Measurements from ENCODE around the gene ERC2. TPM values are rescaled to one million over a fixed set of nuclear protein-coding genes. Genes with fewer than 3 reads are reported as not detected.

Gene ERC2
- total RNA-seq, 4 donors from 2014 or later: 5.3 to 8.8 (median 7.8) TPM

DNA sequence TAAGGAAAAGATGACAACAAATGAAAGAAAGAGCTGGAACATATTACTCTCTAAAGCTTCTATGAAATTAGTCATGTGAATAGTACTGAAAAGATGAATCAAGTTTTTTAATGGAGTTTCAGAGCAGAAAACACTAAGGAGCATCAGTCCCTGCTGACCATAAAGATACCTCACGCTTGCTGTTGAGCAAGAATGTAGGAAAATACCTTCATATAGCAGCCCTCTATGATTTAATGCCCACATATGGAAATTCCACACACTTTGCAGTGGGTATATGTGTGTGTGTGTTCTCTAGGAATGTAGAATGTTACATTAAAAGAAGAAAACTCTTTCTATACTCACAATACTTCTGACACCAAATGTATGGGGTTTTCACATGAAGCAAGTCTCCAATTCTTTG is 355.0 kb downstream of the ERC2 start:
- intact Hi-C loops (cut with DNase I): no loop called here
- Histone ChIP-seq H3K27me3 (no peaks in the 10 kb centered on the region), H3K4me3 (replicated peaks in 1 of 3) (no peak overlapping the region), H3K9me3 (no peaks in the 10 kb centered on the region), H3K36me3 (no peaks in the 10 kb centered on the region), H3K27ac (no peak overlapping the region), H3K4me1 (peaks cover 0 to 9% of the 10 kb centered on the region in 2 donors)
- no peak for DNase-seq
- WGBS, 2 donors: 82 to 91% methylated on average over 1 of the region's 1 CpG
- TF ChIP-seq POLR2A (IDR thresholded peaks at IDR 0.05): no peak
- TF ChIP-seq CTCF (IDR thresholded peaks at IDR 0.05): no peak

DNA sequence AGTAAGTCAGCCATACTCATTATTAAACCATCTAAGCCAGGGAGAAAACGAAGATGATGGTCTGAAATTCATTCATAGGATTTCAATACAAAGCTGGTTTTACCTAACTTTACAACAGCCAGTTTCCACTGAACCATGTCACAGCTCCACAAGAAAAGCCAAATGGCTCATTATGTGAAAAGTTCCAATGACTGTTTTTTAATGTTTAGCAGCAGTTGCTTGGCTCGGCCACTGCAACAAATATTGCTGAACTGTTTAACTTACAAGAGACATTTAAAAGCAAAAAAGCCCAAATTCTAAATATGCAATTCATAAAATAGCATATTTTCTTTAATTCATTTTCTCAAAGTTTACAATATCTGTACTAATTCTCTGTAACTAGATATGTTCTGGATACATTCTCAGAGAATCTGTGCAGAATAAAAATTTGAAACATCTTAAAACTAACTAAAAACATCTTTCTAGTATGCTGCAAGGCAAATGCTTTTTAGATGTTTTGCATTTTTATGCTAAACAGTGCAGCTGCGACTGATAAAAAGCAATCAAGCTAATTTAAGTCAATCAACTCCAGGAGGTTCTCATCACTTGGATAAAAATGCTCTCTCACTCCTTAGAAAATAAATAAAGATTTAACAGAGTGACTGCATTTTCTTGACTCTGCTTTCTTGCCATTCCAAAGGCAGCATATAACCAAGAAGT is 356.5 kb downstream of the ERC2 start:
- no peaks in the 10 kb centered on the region for H3K9me3 ChIP-seq
- no peak overlapping the region for H3K4me3 ChIP-seq (replicated peaks in 1 of 3)
- H3K27me3 ChIP-seq: no peaks in the 10 kb centered on the region
- no peak overlapping the region for H3K27ac ChIP-seq
- H3K4me1 ChIP-seq: peaks cover 0 to 9% of the 10 kb centered on the region in 2 donors
- H3K36me3 ChIP-seq: no peaks in the 10 kb centered on the region
- no peak for DNase-seq
- 31 to 35% methylated on average over 3 of the region's 3 CpGs for WGBS, 2 donors
- intact Hi-C loops (cut with DNase I): no loop called here
- TF ChIP-seq POLR2A (IDR thresholded peaks at IDR 0.05) (no peak), CTCF (IDR thresholded peaks at IDR 0.05) (no peak)

DNA sequence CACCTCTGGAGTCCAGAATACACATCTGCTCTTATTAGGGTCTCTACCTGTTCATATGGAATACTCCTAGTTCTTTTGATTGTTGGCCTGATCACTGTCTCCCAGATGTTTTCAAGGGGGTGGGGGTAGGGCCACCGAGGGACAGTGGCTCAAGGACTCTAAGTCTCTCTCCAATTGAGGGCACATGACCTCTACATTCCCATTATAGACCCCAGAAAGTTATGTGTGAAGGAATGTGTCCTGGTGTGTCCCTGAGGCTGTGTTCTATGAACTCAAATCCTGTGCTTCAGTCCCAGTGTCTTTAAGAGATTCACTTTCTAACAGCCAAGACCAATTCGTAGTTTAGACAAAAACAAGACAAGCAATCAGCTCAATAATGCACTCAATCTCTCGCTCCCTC is 357.4 kb downstream of the ERC2 start:
- H3K27me3 ChIP-seq: no peaks in the 10 kb centered on the region
- intact Hi-C loops (cut with DNase I): no loop called here
- no peak for TF ChIP-seq CTCF (IDR thresholded peaks at IDR 0.05)
- TF ChIP-seq POLR2A (IDR thresholded peaks at IDR 0.05): no peak
- 63 to 65% methylated on average over 3 of the region's 3 CpGs for WGBS, 2 donors
- DNase-seq: no peak
- peaks cover 0 to 9% of the 10 kb centered on the region in 2 donors for H3K4me1 ChIP-seq
- H3K36me3 ChIP-seq: no peaks in the 10 kb centered on the region
- H3K9me3 ChIP-seq: no peaks in the 10 kb centered on the region
- no peak overlapping the region for H3K4me3 ChIP-seq (replicated peaks in 1 of 3)
- no peak overlapping the region for H3K27ac ChIP-seq

DNA sequence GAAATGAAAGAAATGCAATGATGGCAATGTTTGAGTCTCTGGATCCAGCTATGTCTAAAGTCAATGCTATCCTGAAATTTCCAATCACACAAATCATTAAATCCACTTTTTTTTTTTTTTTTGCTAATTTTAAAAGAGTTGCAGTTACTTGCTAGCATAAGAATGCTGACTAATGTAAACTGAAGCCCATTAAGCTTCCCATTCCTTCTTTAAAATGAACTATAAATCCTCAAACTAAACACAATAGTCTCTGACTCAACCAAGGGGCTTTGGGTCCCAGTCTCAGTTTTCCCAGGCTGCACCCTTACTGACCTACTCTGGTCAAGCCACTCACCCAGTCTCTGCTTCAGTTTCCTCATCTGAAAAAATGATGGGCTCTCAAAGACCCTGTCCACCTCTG is 361.1 kb downstream of the ERC2 start:
- TF ChIP-seq POLR2A (IDR thresholded peaks at IDR 0.05) (no peak), CTCF (IDR thresholded peaks at IDR 0.05) (no peak)
- H3K36me3 ChIP-seq: no peaks in the 10 kb centered on the region
- no peak overlapping the region for H3K27ac ChIP-seq
- H3K4me1 ChIP-seq: peaks cover 0 to 9% of the 10 kb centered on the region in 2 donors
- intact Hi-C loops (cut with DNase I): no loop called here
- no peaks in the 10 kb centered on the region for H3K27me3 ChIP-seq
- no peak for DNase-seq
- H3K4me3 ChIP-seq (replicated peaks in 1 of 3): no peak overlapping the region
- no peaks in the 10 kb centered on the region for H3K9me3 ChIP-seq

- intact Hi-C loops (cut with DNase I): no loop called here
Measured at GRCh38 chr3:56102032-56102431, 366.2 kb downstream of the ERC2 start.

More at GRCh38 chr3:56102032-56102431, 366.2 kb downstream of the ERC2 start:
- Histone ChIP-seq H3K36me3 (no peaks in the 10 kb centered on the region), H3K4me1 (no peaks in the 10 kb centered on the region), H3K4me3 (replicated peaks in 1 of 3) (no peak overlapping the region), H3K27ac (no peak overlapping the region), H3K27me3 (no peaks in the 10 kb centered on the region), H3K9me3 (no peaks in the 10 kb centered on the region)
- no peak for DNase-seq
- TF ChIP-seq POLR2A (IDR thresholded peaks at IDR 0.05): no peak
- TF ChIP-seq CTCF (IDR thresholded peaks at IDR 0.05): no peak
- WGBS, 2 donors: 88 to 91% methylated on average over 5 to 6 of the region's 6 CpGs
